ENCODE results near the gene FBP1.

Gene FBP1

GRCh38 chr9:94639061-94639998 is at the start of gene FBP1:
FBP1 (minus strand) TSS chr9:94639518; CDS start chr9:94639310, 208 bp downstream.
- peak; percentile 16 for DNase-seq (ENCODE audit: low read depth)

GRCh38 chr9:94687451-94687850 is 48.1 kb upstream of the FBP1 start:
- DNase-seq (ENCODE audit: low read depth): no peak

GRCh38 chr9:94685359-94685758 is 46.0 kb upstream of the FBP1 start:
- no peak for DNase-seq (ENCODE audit: low read depth)

- DNase-seq (ENCODE audit: low read depth): peak; percentile 29
Measured at GRCh38 chr9:94681508-94681907, 42.2 kb upstream of the FBP1 start.

- DNase-seq (ENCODE audit: low read depth): no peak
Measured at GRCh38 chr9:94680621-94681020, 41.3 kb upstream of the FBP1 start.

GRCh38 chr9:94680020-94680419 is 40.7 kb upstream of the FBP1 start:
- no peak for DNase-seq (ENCODE audit: low read depth)

GRCh38 chr9:94679587-94679986 is 40.3 kb upstream of the FBP1 start:
- no peak for DNase-seq (ENCODE audit: low read depth)

- DNase-seq (ENCODE audit: low read depth): no peak
Measured at GRCh38 chr9:94677929-94678328, 38.6 kb upstream of the FBP1 start.

GRCh38 chr9:94676446-94677131 is 37.3 kb upstream of the FBP1 start:
- no peak for DNase-seq (ENCODE audit: low read depth)

GRCh38 chr9:94675008-94675881 is 35.9 kb upstream of the FBP1 start:
- DNase-seq (ENCODE audit: low read depth): no peak

- DNase-seq (ENCODE audit: low read depth): no peak
Measured at GRCh38 chr9:94672811-94673487, 33.6 kb upstream of the FBP1 start.

- DNase-seq (ENCODE audit: low read depth): peak; percentile 9
Measured at GRCh38 chr9:94668928-94669729, 29.8 kb upstream of the FBP1 start.

- no peak for DNase-seq (ENCODE audit: low read depth)
Measured at GRCh38 chr9:94668418-94668927, 29.2 kb upstream of the FBP1 start.

GRCh38 chr9:94666364-94667099 is 27.2 kb upstream of the FBP1 start:
- DNase-seq (ENCODE audit: low read depth): no peak

- no peak for DNase-seq (ENCODE audit: low read depth)
Measured at GRCh38 chr9:94665613-94666012, 26.3 kb upstream of the FBP1 start.

- DNase-seq (ENCODE audit: low read depth): no peak
Measured at GRCh38 chr9:94664801-94665200, 25.5 kb upstream of the FBP1 start.

GRCh38 chr9:94663640-94664039 is 24.3 kb upstream of the FBP1 start:
- no peak for DNase-seq (ENCODE audit: low read depth)

GRCh38 chr9:94663140-94663539 is 23.8 kb upstream of the FBP1 start:
- DNase-seq (ENCODE audit: low read depth): no peak

GRCh38 chr9:94657021-94657725 is 17.9 kb upstream of the FBP1 start:
- no peak for DNase-seq (ENCODE audit: low read depth)
